HUES6 (cell line): ENCODE results near the gene KCNN4.
A peak's percentile ranks its signal among the peaks of the same experiment; 100 is the strongest.

Experiments
- H3K27ac ChIP-seq: 2 replicates; pipeline ENCODE4 v1.7.0; 2013; ENCODE audit warnings: low read depth, mild to moderate bottlenecking, low read length, inconsistent platforms
- H3K27me3 ChIP-seq: 2 replicates; pipeline ENCODE4 v1.6.1; 2013; ENCODE audit warnings: low read length; ENCODE audit not compliant: control insufficient read depth, insufficient read depth
- H3K36me3 ChIP-seq: 2 replicates; pipeline ENCODE4 v1.6.1; 2013; ENCODE audit warnings: low read length; ENCODE audit not compliant: control insufficient read depth, insufficient read depth
- H3K4me1 ChIP-seq: 2 replicates; pipeline ENCODE4 v1.6.1; 2013; ENCODE audit warnings: low read length; ENCODE audit not compliant: control insufficient read depth, insufficient read depth
- H3K4me3 ChIP-seq: 2 replicates; pipeline ENCODE4 v1.5.1; 2013; ENCODE audit warnings: low read depth, low read length
- H3K9ac ChIP-seq: one replicate; pipeline ENCODE4 v1.6.1; 2013; ENCODE audit warnings: mild to moderate bottlenecking, low read length
- H3K9me3 ChIP-seq: 2 replicates; pipeline ENCODE4 v1.6.1; 2013; ENCODE audit warnings: low read depth, low read length; ENCODE audit not compliant: control insufficient read depth, insufficient read depth

KCNN4 gene

GRCh38 chr19:43798026-43798545 lies 17.3 kb upstream of the KCNN4 start:
- Histone ChIP-seq H3K27me3 (peaks cover 65% of the 10 kb centered on the region), H3K9ac (peak overlapping the region; percentile 34), H3K4me1 (no peaks in the 10 kb centered on the region), H3K9me3 (no peaks in the 10 kb centered on the region), H3K36me3 (no peaks in the 10 kb centered on the region), H3K27ac (no peak overlapping the region), H3K4me3 (peak overlapping the region; percentile 82)

GRCh38 chr19:43797556-43797955 lies 16.8 kb upstream of the KCNN4 start:
- H3K9ac ChIP-seq = no peak overlapping the region
- H3K27ac ChIP-seq = no peak overlapping the region
- no peaks in the 10 kb centered on the region for H3K4me1 ChIP-seq
- H3K36me3 ChIP-seq = no peaks in the 10 kb centered on the region
- no peak overlapping the region for H3K4me3 ChIP-seq
- peaks cover 67% of the 10 kb centered on the region for H3K27me3 ChIP-seq
- no peaks in the 10 kb centered on the region for H3K9me3 ChIP-seq

DNA sequence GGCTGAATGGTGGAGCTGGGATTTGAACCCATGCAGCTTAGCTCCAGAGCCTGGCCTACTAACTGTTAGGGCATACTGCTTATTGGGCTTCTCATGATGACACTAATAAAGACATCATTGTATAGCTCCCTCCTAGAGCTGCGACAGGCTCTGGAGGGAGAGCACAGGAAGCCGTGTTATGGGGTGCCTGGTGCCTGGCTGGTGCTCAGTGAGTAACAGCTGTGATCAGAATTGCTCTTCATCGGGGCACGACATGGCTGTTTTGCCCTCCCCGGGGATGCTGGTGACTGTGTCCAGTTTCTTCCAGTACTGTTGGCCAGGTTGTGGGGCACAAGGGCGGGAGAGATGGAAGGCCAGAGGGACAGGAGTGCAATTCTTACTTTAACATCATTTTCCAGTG lies 16.3 kb upstream of the KCNN4 start:
- Histone ChIP-seq H3K9me3 (no peaks in the 10 kb centered on the region), H3K27ac (no peak overlapping the region), H3K27me3 (peaks cover 64% of the 10 kb centered on the region), H3K4me1 (no peaks in the 10 kb centered on the region), H3K4me3 (no peak overlapping the region), H3K9ac (no peak overlapping the region), H3K36me3 (no peaks in the 10 kb centered on the region)

- peaks cover 13% of the 10 kb centered on the region for H3K27me3 ChIP-seq
- H3K4me1 ChIP-seq = no peaks in the 10 kb centered on the region
- no peak overlapping the region for H3K27ac ChIP-seq
- H3K9me3 ChIP-seq = no peaks in the 10 kb centered on the region
- no peaks in the 10 kb centered on the region for H3K36me3 ChIP-seq
- H3K4me3 ChIP-seq = no peak overlapping the region
- no peak overlapping the region for H3K9ac ChIP-seq
Measured at GRCh38 chr19:43790587-43790986, 9.8 kb upstream of the KCNN4 start.

GRCh38 chr19:43789029-43789428 lies 8.3 kb upstream of the KCNN4 start:
- Histone ChIP-seq H3K9me3 (no peaks in the 10 kb centered on the region), H3K27me3 (peaks cover 4% of the 10 kb centered on the region; the same call in 1 of the 2 replicates), H3K4me3 (no peak overlapping the region), H3K9ac (no peak overlapping the region), H3K4me1 (peaks cover 4% of the 10 kb centered on the region), H3K36me3 (no peaks in the 10 kb centered on the region), H3K27ac (no peak overlapping the region)

GRCh38 chr19:43786665-43787064 lies 5.9 kb upstream of the KCNN4 start:
- no peak overlapping the region for H3K4me3 ChIP-seq
- no peak overlapping the region for H3K9ac ChIP-seq
- no peaks in the 10 kb centered on the region; the same call in 1 of the 2 replicates for H3K27me3 ChIP-seq
- H3K27ac ChIP-seq = no peak overlapping the region
- no peaks in the 10 kb centered on the region for H3K9me3 ChIP-seq
- H3K36me3 ChIP-seq = no peaks in the 10 kb centered on the region
- peaks cover 4% of the 10 kb centered on the region for H3K4me1 ChIP-seq

- H3K9me3 ChIP-seq = no peaks in the 10 kb centered on the region
- no peak overlapping the region for H3K9ac ChIP-seq
- no peaks in the 10 kb centered on the region for H3K27me3 ChIP-seq
- no peaks in the 10 kb centered on the region for H3K36me3 ChIP-seq
- no peak overlapping the region for H3K27ac ChIP-seq
- H3K4me3 ChIP-seq = no peak overlapping the region
- H3K4me1 ChIP-seq = peaks cover 4% of the 10 kb centered on the region
Measured at GRCh38 chr19:43784981-43785808, 4.4 kb upstream of the KCNN4 start.

DNA sequence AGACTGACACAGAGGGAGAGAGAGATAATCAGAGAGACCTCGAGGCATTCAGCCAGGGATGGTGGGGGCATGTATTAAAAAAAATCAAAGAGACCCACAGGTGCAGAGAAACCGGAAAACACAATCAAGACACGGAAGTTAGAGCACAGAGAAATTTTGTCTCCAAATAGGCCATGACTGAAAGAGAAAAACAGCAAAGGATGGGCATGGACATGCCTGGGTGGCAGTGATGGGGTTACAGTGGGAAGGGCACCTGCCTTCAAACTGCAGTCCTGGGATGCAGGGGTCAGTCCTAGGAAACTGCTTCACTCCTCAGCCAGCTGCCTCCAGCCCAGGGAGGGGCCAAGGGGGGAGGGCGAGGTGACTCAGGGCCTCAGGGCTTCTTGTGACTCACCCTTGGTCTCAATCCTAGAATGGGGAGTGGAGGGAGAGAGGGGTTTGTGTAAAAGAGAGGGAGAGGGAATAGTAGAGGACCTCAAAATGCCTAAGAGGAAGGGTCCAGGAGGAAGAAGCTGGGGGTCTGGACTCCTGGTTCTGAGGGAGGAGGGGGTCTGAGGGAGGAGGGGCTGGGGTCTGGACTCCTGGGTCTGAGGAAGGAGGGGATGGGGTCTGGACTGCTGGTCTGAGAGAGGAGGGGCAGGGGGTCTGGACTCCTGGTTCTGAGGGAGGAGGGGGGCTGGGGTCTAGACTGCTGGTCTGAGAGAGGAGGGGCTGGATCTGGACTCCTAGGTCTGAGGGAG lies 3.6 kb upstream of the KCNN4 start:
- H3K4me1 ChIP-seq = peaks cover 11% of the 10 kb centered on the region
- no peak overlapping the region for H3K27ac ChIP-seq
- H3K4me3 ChIP-seq = no peak overlapping the region
- no peak overlapping the region for H3K9ac ChIP-seq
- H3K9me3 ChIP-seq = no peaks in the 10 kb centered on the region
- H3K27me3 ChIP-seq = no peaks in the 10 kb centered on the region
- H3K36me3 ChIP-seq = no peaks in the 10 kb centered on the region

- Histone ChIP-seq H3K27ac (no peak overlapping the region), H3K4me3 (no peak overlapping the region), H3K36me3 (no peaks in the 10 kb centered on the region), H3K4me1 (peaks cover 14% of the 10 kb centered on the region), H3K9ac (no peak overlapping the region), H3K9me3 (no peaks in the 10 kb centered on the region), H3K27me3 (no peaks in the 10 kb centered on the region)
Measured at GRCh38 chr19:43783636-43784035, 2.9 kb upstream of the KCNN4 start.

DNA sequence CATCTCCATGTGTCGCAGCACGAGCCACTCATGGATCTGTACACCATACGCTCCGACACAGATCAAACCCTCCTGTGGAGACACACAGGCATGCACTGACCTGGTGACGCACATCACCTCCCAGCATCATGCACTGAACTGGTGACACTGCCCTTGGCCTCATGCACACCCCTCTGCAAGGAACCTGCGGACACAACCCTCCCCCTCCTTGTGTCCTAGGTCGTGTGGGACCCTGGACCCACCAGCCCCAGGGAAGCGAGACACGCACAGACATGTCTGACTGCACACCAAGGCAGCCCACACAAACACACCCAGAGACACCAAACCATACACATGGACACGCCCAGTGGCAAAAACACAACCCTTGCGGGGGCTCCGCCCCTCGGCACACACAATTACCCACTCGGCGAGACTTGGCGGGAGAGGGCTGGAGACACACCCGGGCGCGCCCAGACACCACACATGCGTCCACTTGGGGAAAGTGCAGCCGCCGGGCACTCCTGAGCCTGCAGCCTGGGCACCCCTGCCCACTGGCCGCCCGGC lies 2.0 kb upstream of the KCNN4 start:
- no peak overlapping the region for H3K27ac ChIP-seq
- no peak overlapping the region for H3K9ac ChIP-seq
- no peaks in the 10 kb centered on the region for H3K9me3 ChIP-seq
- no peak overlapping the region for H3K4me3 ChIP-seq
- H3K27me3 ChIP-seq = no peaks in the 10 kb centered on the region
- H3K36me3 ChIP-seq = no peaks in the 10 kb centered on the region
- peaks cover 17% of the 10 kb centered on the region for H3K4me1 ChIP-seq

- Histone ChIP-seq H3K4me3 (no peak overlapping the region), H3K36me3 (no peaks in the 10 kb centered on the region), H3K9ac (no peak overlapping the region), H3K27me3 (no peaks in the 10 kb centered on the region), H3K27ac (no peak overlapping the region), H3K4me1 (peaks cover 22% of the 10 kb centered on the region), H3K9me3 (no peaks in the 10 kb centered on the region)
Measured at GRCh38 chr19:43782311-43782660, 1.5 kb upstream of the KCNN4 start.
